Naive B cell (primary cell): Measurements from ENCODE around the gene UGT3A1. TPM values are rescaled to one million over a fixed set of nuclear protein-coding genes. Genes with fewer than 3 reads are reported as not detected.
A peak's percentile ranks its signal among the peaks of the same experiment; 100 is the strongest.

ENCODE experiments used
- ATAC-seq, 2 donors: fragments of 150-1000 bp; cut with Tn5 transposase; 2 replicates each; pipeline ENCODE4 v1.10.0; 2021; ENCODE audit warnings: low read depth in 2 of 2, mild to moderate bottlenecking in 2 of 2, moderate library complexity in 2 of 2
- DNase-seq: peaks from one replicate; pipeline ENCODE4 v3.0.0; 2022
- H3K27ac Mint-ChIP-seq, 6 donors: one replicate each; pipeline ENCODE4 v1.8.0; 2020 to 2022; ENCODE audit warnings: mild to moderate bottlenecking in 6 of 6, mixed read lengths in 6 of 6, moderate library complexity in 5 of 6, inconsistent platforms in 2 of 6
- H3K27me3 Mint-ChIP-seq, 3 donors: one replicate each; pipeline ENCODE4 v1.8.0; 2021 to 2022; ENCODE audit warnings: mixed read lengths in 3 of 3, mild to moderate bottlenecking in 1 of 3
- H3K36me3 Mint-ChIP-seq, 2 donors: one replicate each; pipeline ENCODE4 v1.8.0; 2020 to 2022; ENCODE audit warnings: mixed read lengths in 2 of 2, inconsistent platforms in 1 of 2, mild to moderate bottlenecking in 1 of 2
- H3K4me1 Mint-ChIP-seq, 3 donors: one replicate each; pipeline ENCODE4 v1.8.0; 2020 to 2022; ENCODE audit warnings: mixed read lengths in 3 of 3, inconsistent platforms in 1 of 3, mild to moderate bottlenecking in 1 of 3, moderate library complexity in 1 of 3
- H3K4me3 Mint-ChIP-seq, 8 donors: one replicate each; pipeline ENCODE4 v1.8.0; 2020 to 2022; ENCODE audit warnings: mild to moderate bottlenecking in 8 of 8, mixed read lengths in 8 of 8, moderate library complexity in 8 of 8, inconsistent platforms in 2 of 8
- H3K9me3 Mint-ChIP-seq, 7 donors: one replicate each; pipeline ENCODE4 v1.8.0; 2020 to 2022; ENCODE audit warnings: mixed read lengths in 7 of 7, mild to moderate bottlenecking in 5 of 7, inconsistent platforms in 2 of 7, moderate library complexity in 1 of 7
- polyA plus RNA-seq, 6 donors: library from polyadenylated mRNA; unstranded; fragments of 300-500 nt; fragmentation: Illumina TruSeq; gene quantifications; one replicate each; pipeline ENCODE4 v1.2.3, GENCODE V29; 2021; ENCODE audit warnings: low read depth in 6 of 6

Gene UGT3A1
- polyA plus RNA-seq, 6 donors from 2014 or later = 0.12 TPM; not detected in 5

DNA sequence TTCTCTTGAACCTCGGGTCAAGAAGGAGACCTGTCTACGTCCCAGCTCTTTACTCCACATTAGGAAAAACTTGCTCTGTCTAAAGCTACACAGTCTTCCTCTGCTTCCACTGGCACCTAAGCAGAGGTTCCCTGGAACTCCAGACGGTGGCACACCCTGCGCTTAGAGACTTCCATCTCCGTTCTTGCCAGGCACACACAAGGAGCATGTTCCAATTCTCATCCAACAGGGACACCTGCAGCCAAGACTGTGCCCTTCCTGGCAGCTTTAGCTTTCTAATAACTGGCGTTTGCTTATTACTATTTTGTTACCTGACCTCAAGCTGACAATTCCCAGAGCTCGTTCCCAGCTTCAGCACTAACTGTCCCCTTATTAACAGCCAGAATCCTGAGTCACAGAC lies 68.7 kb downstream of the UGT3A1 start:
- ATAC-seq (no peak), DNase-seq (no peak)
- peaks cover 3 to 8% (median 7%) of the 10 kb centered on the region in 7 donors for H3K9me3 Mint-ChIP-seq
- peaks cover 10 to 15% (median 14%) of the 10 kb centered on the region in 3 donors for H3K4me1 Mint-ChIP-seq
- H3K27ac Mint-ChIP-seq = peak overlapping the region in 1 of 6 donors; percentile 16
- no peaks in the 10 kb centered on the region for H3K36me3 Mint-ChIP-seq
- H3K4me3 Mint-ChIP-seq = no peak overlapping the region
- H3K27me3 Mint-ChIP-seq = peaks cover 13 to 32% (median 25%) of the 10 kb centered on the region in 3 donors

DNA sequence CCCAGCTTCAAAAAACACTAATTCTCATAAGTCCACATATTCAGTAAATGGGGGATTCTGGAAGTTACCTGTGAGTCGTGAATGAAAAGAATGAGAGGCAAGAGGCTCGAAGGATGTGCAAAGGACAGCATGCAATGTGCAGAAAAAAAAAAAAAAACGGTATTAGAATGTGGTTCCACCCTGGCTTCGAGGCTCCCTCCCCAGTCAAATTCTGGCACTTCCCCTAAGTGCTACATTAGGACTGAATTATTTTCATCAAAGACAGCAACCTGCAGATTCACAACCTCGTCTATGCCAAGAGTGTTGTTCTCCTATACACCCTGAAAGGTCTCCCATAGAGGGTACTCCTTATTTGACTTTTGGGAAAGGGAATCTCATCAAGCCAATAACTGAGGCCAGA lies 69.3 kb downstream of the UGT3A1 start:
- peaks cover 13 to 32% (median 25%) of the 10 kb centered on the region in 3 donors for H3K27me3 Mint-ChIP-seq
- peaks cover 10 to 15% (median 14%) of the 10 kb centered on the region in 3 donors for H3K4me1 Mint-ChIP-seq
- no peak for ATAC-seq
- no peaks in the 10 kb centered on the region for H3K36me3 Mint-ChIP-seq
- no peak overlapping the region for H3K27ac Mint-ChIP-seq
- DNase-seq = no peak
- peaks cover 3 to 11% (median 7%) of the 10 kb centered on the region in 7 donors for H3K9me3 Mint-ChIP-seq
- H3K4me3 Mint-ChIP-seq = no peak overlapping the region

DNA sequence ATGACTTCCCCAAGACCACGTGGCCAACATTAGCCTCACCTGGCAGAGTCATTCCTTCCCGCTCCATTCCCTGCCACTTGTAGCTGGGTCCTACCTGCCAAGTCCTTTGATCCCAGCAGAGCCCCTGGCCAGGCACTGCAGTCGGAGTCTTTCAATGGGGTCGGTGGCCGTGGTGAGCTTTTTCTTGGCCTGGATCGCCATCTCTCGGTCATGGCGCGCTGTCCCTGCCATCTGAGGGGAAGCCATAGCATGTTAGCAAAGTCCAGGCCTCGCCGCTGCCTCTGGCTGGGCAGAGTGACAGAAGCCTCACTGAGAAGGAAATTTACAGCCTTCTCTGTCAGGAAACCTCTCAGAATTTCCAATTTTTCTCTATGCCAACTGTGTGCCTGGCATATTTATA lies 70.3 kb downstream of the UGT3A1 start:
- Mint-ChIP-seq H3K27me3 (peaks cover 7 to 23% (median 16%) of the 10 kb centered on the region in 3 donors), H3K4me1 (peaks cover 7 to 14% (median 8%) of the 10 kb centered on the region in 3 donors), H3K36me3 (no peaks in the 10 kb centered on the region), H3K4me3 (no peak overlapping the region), H3K9me3 (peaks cover 4 to 17% (median 7%) of the 10 kb centered on the region in 7 donors), H3K27ac (no peak overlapping the region)
- no peak for DNase-seq
- no peak for ATAC-seq

DNA sequence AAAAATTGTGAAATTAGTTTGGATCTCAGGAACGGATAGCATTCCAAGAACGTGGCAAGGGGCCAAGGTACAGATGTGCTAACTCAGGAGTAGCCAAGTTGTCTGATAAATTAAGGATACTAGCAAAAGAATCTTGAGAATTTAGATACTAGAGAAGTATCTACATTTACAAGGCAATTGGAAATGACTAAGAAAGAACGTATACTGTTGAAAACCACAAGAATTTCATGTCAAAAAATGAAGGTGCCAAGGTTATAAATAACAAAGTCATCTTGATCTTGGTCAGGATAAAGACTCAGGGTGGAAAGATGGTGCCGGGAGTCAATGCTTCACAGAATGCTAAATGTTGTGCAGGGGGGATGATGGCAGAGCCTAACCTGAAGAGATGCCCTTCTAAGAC lies 72.0 kb downstream of the UGT3A1 start:
- no peak for DNase-seq
- Mint-ChIP-seq H3K4me1 (peaks cover 0 to under 1% (median 0%) of the 10 kb centered on the region in 3 donors), H3K27me3 (peaks cover 0 to 10% (median 5%) of the 10 kb centered on the region in 3 donors), H3K36me3 (no peaks in the 10 kb centered on the region), H3K27ac (no peak overlapping the region), H3K4me3 (no peak overlapping the region), H3K9me3 (peaks cover 4 to 22% (median 13%) of the 10 kb centered on the region in 7 donors)
- no peak for ATAC-seq

DNA sequence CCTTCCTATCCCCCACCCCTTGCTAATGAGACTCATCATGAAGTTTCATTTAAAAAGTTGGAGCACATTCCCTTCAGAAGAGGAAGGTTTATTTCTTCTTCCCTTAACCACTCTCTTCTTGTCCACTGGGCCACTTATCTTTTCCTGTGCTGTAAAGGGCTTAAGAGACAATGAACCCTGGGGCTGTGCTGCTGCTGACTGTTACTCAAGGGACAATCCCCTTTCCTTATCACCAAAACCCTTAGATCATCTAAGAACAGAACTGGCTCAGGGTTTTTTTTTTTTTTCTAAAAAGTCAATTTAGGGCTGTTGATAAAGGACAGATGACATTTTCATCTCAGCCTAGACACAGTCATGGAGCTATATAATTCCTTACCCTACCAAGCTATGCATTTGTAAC lies 82.4 kb downstream of the UGT3A1 start:
- DNase-seq (no peak), ATAC-seq (no peak)
- Mint-ChIP-seq H3K9me3 (peaks cover 0 to 9% (median 2%) of the 10 kb centered on the region in 7 donors), H3K4me3 (no peak overlapping the region), H3K27ac (peak overlapping the region in 1 of 6 donors; percentile 42), H3K27me3 (peaks cover 0 to 4% (median 0%) of the 10 kb centered on the region in 3 donors), H3K4me1 (peaks cover 5 to 24% (median 7%) of the 10 kb centered on the region in 3 donors), H3K36me3 (no peaks in the 10 kb centered on the region)

DNA sequence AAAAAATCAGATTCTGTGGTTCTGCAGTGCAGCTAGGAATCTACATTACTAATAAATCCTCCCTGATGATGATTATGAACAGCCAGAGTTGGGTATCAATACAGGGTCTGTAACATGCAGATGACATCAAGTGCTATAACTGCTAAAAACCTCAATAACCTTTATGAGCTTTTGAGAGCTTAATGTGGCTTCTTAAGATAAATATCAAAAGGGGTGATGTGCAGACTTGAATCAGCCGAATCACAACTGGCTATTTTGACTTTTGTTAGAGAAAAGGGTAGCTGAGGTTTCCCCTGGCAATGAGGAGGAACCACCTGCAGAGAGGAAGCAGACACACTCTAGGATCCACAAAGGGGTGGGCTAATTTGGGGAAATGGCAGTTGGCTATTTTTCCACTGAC lies 83.0 kb downstream of the UGT3A1 start:
- H3K4me3 Mint-ChIP-seq = no peak overlapping the region
- H3K9me3 Mint-ChIP-seq = peaks cover 0 to 9% (median 3%) of the 10 kb centered on the region in 7 donors
- DNase-seq (no peak), ATAC-seq (peak in 1 of 2 donors; percentile 33)
- H3K27me3 Mint-ChIP-seq = peaks cover 0 to 4% (median 0%) of the 10 kb centered on the region in 3 donors
- H3K27ac Mint-ChIP-seq = peak overlapping the region in 1 of 6 donors; percentile 78
- H3K4me1 Mint-ChIP-seq = peaks cover 5 to 24% (median 7%) of the 10 kb centered on the region in 3 donors
- no peaks in the 10 kb centered on the region for H3K36me3 Mint-ChIP-seq

DNA sequence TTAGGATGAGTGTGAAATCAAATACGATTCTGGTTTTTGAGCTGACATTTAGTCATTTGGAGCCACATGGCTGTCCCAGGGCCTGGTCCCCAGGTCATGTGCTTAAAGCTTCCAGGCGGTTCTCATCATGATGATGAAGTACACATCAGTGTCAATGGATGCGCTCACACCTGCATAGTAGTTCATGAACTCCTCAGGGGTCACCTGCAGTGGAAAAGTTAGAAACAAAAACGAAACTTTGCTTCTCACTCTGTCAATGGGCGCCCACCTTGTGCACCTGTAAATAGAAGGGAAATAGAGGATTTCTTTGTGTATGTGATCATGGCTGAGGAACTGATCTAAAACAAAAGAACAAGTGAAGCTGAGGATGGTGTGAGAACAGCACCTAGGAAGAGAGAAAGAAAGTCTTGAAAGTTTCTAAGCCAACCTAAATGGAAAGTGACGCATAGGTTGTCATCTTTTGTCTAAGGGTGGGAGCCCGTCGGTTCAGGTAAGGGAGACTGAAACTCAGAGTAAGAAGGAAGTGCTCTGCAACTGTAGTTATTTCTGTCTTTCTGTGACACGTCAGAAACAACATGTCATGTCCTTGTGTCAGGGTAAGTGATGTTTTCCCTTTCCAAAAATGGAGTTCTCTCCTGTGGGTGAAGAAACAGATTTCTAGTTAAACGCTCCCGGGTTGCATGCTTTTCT lies 86.6 kb downstream of the UGT3A1 start:
- Mint-ChIP-seq H3K4me3 (no peak overlapping the region), H3K27ac (peak overlapping the region in 3 of 6 donors; percentile 5 to 59 (median 28)), H3K4me1 (peaks cover 5 to 24% (median 7%) of the 10 kb centered on the region in 3 donors), H3K36me3 (no peaks in the 10 kb centered on the region), H3K27me3 (no peaks in the 10 kb centered on the region), H3K9me3 (peaks cover 0 to 2% (median 0%) of the 10 kb centered on the region in 7 donors)
- ATAC-seq (peak in 1 of 2 donors; percentile 48), DNase-seq (no peak)

DNA sequence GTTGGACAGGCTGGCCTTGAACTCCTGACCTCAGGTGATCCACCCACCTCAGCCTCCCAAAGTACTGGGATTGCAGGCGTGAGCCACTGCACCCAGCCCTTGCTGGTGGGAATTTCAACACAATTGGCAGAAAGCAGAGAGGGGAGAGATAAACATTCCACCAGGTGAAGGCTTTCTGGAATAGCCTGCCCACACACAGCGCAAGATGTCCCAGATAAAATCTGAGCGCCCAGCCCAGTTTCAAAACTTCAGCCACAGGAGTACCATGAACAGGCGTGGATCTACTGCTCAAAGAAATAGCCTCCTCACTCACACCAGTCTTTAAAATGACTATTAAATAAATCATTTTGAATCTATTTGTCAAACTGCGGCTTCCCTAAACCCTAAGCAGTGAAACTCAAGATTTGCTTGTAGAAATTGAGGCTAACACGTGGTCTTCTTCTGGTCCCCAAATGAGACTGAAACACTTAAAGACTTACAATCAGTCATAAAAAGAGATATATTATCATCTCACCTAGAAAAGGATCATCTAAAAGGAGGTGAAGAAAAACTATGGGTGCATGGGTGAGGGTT lies 87.5 kb downstream of the UGT3A1 start:
- no peaks in the 10 kb centered on the region for H3K36me3 Mint-ChIP-seq
- H3K4me3 Mint-ChIP-seq = peak overlapping the region in 1 of 8 donors; percentile 63

DNA sequence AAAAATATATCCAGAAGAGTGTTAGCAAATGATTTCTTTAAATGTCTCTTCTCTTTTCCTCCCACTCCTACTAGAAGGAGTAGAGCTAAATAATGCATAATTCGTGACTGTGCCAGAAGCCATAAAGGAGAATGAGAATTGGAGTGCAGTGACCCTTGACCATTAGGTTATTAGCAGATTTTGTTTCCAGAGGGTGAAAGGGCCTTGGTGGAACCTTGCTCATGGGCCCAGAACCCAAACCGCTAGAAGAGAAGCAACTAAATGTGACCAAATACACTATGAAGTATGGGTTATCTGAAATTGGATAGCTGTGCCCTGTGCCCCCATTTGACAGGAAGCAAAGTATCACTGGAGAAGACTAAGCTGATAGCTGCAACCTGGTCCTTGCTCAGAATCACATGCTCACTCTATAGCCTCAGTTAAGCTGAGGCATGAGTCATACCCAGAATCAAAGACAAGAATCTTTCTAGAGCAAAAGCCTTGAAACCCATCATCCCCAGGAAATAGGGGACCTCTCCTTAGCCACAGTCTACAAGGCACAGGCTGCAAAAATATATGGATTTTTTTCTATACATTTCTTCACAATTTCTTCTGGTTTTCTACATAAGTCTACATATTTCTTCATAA lies 89.0 kb downstream of the UGT3A1 start:
- Mint-ChIP-seq H3K4me1 (peaks cover 5 to 16% (median 7%) of the 10 kb centered on the region in 3 donors), H3K27me3 (no peaks in the 10 kb centered on the region), H3K4me3 (no peak overlapping the region), H3K27ac (no peak overlapping the region), H3K36me3 (no peaks in the 10 kb centered on the region), H3K9me3 (peaks cover 0 to 2% (median 0%) of the 10 kb centered on the region in 7 donors)
- no peak for DNase-seq
- no peak for ATAC-seq

More for the DNA sequence above, 87.5 kb downstream of the UGT3A1 start:
- DNase-seq (no peak), ATAC-seq (no peak)
- H3K27me3 Mint-ChIP-seq = no peaks in the 10 kb centered on the region
- peaks cover 5 to 21% (median 7%) of the 10 kb centered on the region in 3 donors for H3K4me1 Mint-ChIP-seq
- peak overlapping the region in 1 of 6 donors; percentile 82 for H3K27ac Mint-ChIP-seq
- H3K9me3 Mint-ChIP-seq = peaks cover 0 to 2% (median 0%) of the 10 kb centered on the region in 7 donors

Other genes starting within 250 kb of the UGT3A1 start
- 1 to 10 TPM in 5 of 6 donors, under 1 TPM in 1; 0.37 to 5.2 (median 2.2) TPM for gene IL7R, start 134.5 kb downstream of the UGT3A1 start, polyA plus RNA-seq
- not detected for gene CAPSL, start 52.8 kb downstream of the UGT3A1 start, polyA plus RNA-seq
- under 1 TPM in 1 of 6 donors, not detected in 5; 0.12 TPM for gene UGT3A2, start 75.5 kb upstream of the UGT3A1 start, polyA plus RNA-seq
- gene LMBRD2, start 160.5 kb upstream of the UGT3A1 start, polyA plus RNA-seq = 1 to 10 TPM; 3.6 to 6.7 (median 5.0) TPM
- gene SKP2, start 160.7 kb upstream of the UGT3A1 start, polyA plus RNA-seq = 10 to 100 TPM; 17.7 to 30.8 (median 24.5) TPM